GM19351 (cell line): ENCODE measurements around the gene NUDT5.

ENCODE experiments used
- ATAC-seq: cut with Tn5 transposase; IDR thresholded peaks from one replicate; pipeline ENCODE4 v1.9.1; 2021; ENCODE audit warnings: mild to moderate bottlenecking, moderate library complexity; ENCODE audit not compliant: unreplicated experiment

The NUDT5 gene

GRCh38 chr10:12165999-12166775 lies 29.5 kb downstream of the NUDT5 start:
- ATAC-seq = no peak

DNA sequence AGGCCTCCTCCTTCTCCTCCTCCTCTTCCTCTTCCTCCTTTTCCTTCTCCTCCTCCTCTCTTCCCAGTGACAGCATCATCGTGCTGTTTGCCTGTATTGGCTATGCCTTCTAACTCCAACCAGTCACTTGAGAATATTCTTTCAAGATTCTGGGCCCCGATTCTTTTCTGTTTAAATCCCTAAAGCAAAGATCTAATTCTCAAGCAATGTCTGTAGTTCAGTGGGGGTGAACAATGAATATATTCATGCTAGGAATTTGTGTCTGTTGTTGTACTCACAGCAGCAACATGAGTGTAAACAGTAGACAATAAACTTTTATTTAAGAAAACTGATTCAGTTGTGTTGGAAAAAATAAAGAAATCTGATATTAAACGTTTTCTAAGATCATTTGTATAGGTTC lies 30.7 kb downstream of the NUDT5 start:
- no peak for ATAC-seq

- no peak for ATAC-seq
Measured at GRCh38 chr10:12164085-12164484, 31.6 kb downstream of the NUDT5 start.

GRCh38 chr10:12162927-12163326 lies 32.8 kb downstream of the NUDT5 start:
- no peak for ATAC-seq

DNA sequence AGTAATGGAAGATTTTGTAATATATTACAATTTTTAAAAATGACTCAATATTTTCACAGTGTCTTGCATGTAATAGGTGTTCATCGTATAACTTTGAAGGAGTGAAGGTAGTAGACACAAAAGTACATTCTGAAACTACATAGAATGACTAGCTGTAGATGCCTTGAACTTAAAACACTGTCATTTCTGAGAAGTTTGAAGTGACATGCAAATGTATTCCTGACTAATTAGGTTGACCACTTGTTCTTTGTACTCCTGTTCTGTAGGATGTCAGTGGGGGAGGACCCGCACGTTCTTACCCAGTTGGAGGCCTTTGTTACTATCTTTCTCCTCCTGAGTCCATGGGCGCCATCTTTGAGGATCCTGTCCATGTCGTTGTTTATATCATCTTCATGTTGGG lies 35.0 kb downstream of the NUDT5 start:
- ATAC-seq = no peak

- no peak for ATAC-seq
Measured at GRCh38 chr10:12158111-12158510, 37.6 kb downstream of the NUDT5 start.

DNA sequence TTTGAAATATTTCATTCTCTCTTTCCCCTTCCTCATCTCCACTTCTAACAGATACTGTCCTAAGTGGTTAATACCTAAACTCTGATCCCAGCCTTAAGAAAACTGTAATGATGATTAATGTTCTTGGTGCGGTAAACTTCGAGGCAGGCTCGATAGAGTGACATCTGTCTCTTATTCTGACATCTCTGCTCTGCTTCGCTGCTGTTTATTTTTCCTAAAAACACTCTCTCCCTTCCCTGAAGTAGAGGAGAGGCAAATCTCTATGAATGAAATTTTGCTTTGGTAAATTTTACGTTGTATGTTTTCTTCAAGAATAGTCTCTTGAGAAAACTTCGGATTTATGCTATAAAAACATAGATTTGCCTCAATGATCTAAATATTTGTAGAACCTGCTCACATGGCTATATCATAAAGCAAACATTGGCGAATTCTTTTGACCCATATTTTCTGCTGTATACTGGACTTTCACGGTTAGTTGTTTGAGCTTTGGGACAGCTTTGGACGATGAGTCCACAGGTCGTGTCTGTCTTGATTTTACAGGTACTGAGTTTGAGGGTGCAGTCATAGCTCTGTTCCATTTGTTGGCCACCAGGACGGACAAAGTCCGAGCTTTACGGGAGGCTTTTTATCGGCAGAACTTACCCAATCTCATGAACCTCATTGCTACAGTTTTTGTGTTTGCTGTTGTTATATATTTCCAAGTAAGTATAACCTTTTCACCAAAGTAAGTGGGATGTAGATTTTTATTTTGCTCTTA lies 39.1 kb downstream of the NUDT5 start:
- no peak for ATAC-seq

DNA sequence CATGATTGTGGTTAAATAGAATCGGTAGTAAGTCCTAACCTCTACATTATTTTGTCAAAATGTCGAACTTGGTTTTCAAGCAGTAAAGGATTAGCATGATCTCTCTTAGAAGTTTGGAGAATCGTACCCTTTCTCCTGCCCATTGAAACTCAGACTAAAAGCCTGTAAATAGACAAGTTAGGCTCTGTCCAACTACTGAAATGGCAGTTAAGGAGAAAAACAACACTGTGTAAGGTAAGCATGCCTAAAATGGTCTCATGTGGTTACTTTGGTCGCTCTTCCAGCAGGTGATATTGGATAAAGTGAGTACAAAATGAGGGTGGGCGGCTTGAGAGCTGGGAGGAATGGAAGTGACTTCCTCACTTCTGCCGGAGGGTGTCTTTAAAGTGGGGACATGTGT lies 41.2 kb downstream of the NUDT5 start:
- no peak for ATAC-seq

GRCh38 chr10:12150163-12150562 lies 45.5 kb downstream of the NUDT5 start:
- no peak for ATAC-seq

DNA sequence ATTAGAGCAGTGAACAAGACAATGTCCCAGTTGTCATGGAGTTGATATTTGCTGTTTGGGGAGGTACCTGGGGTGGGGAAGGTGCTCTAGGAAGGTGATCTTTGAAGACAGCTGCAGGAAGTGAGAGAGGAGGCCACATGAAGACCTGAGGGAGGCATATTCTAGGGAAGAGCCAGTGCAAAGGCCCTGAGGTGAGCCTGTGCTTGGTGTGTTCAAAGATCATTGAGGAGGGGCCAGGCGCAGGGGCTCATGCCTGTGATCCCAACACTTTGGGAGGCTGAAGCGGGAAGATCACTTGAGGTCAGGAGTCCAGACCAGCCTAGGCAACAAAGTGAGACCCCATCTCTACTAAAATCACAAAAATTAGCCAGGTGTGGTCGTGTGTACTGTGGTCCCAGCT lies 51.2 kb downstream of the NUDT5 start:
- no peak for ATAC-seq

GRCh38 chr10:12140038-12140437 lies 55.7 kb downstream of the NUDT5 start:
- ATAC-seq = no peak

- ATAC-seq = no peak
Measured at GRCh38 chr10:12135631-12136030, 60.1 kb downstream of the NUDT5 start.

DNA sequence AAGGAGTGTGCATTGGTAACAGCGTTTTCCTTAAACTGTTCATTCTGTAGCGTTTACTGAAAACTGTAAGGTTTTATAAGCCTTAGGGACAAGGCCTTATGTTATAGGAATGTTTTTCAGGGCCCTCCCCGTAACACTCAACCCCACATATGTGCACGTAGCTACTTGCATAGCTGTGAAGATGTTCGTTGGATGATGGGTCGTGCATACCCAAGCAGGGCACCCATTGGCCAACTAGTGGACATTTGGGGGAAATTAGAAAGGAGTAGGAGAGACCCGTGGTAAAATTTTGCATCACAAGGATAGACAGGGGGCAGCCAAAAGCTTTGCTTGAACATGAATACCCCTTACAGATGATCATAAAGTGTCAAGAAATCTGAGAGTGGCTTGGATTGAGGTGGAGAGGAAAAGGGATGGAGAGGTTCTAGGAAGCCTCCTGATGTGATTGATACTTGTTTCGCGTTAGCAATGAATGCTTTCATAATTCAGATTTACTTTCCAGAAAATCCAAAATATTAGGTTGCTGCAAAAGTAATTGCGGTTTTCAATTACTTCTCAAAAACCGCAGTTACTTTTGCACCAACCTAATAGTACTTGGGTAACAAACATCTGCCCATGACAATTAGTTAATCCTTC lies 65.3 kb downstream of the NUDT5 start:
- ATAC-seq = peak; percentile 47

DNA sequence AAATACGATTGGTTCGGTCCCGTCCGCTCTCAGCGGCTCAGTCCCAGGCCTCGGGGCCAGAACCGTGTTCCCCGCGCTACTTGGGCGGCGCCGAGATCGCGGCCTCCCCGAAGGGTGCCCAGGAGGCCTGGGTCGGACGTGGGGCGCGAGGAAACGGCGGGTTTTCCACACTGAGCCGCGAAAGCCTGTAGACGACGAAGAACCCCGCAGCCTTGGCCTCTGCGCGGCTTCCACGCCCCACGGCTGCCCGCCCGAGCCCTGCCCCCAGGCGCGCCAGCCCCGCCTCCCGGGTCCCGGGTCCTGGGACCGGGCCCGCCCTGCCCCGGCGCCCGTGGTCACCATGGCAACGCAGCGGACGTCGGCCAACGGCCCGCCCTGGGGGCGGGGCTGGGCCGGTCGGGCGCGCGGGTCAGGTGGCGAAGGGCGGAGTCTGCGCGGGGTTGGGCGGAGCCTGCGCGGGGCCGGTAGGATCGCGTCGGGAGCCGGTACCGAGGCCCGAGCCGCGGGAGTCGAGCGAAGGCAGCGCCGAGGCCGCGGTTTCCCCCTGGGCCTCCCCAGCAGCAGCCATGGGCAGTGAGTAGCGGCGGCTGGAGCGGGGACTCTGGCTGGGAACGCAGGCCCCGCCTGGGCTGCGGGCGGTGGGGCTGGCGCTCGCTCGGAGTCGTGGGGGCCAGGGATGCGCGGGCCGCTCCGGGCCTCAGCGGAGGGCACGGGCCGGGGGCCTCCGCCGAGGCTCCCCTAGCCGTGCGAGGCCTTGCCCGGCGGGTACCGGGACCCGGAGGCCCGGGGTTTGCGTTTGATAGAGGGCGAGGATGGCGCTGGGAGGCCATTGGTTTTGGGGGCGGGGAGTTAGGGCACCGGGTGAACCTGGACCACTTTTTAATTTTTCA lies 66.2 kb downstream of the NUDT5 start, which contains the start of gene SEC61A2:
TSS of gene SEC61A2 (plus strand) at position 456 of the 890 bp plus-strand sequence. CDS start at position 567, 111 bp downstream.
- ATAC-seq = peak; percentile 88

- ATAC-seq = no peak
Measured at GRCh38 chr10:12121673-12122072, 74.0 kb downstream of the NUDT5 start.
